ENCODE data around the gene ZBTB16.

Gene ZBTB16

GRCh38 chr11:114282488-114282887 lies 223.0 kb downstream of the ZBTB16 start:
- DNase-seq (ENCODE audit: low read depth in 3 of 3) = no peak

DNA sequence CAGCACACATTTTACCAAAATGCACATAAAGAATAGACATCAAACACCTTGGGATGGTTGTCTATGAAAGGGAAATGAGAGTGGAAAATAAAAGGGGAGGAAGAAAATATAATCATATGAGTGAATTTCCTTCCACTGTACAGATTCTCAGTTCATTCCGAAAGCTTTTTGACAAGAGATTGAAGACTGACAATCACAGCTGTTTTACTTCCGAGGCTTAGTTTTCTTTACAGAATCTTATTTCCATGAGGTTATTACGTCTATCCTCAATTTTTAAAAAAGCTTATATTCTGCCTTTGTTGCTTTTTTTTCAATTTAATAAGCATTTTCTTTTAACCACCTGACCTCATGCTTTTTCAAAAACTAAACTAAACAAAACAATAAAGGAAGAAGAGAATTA lies 223.9 kb downstream of the ZBTB16 start:
- no peak for DNase-seq (ENCODE audit: low read depth in 3 of 3)

GRCh38 chr11:114284021-114284420 lies 224.5 kb downstream of the ZBTB16 start:
- DNase-seq (ENCODE audit: low read depth in 3 of 3) = no peak

DNA sequence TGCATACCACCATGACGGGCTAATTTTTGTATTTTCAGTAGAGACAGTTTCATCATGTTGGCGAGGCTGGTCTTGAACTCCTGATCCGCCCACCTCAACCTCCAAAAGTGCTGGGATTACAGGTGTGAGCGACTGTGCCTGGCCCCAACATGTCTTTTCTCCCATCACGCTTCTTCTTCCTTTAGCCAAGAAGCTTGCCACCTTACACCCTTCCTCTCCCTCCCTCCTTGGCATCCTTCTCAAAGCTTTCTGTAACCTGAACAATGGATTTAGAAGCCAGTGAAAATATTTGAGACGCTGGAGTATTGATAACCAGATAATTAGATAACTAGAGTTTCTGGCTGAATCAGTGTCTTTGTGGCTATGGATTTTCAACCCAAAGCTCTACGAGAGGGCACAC lies 225.4 kb downstream of the ZBTB16 start:
- no peak for DNase-seq (ENCODE audit: low read depth in 3 of 3)

GRCh38 chr11:114285599-114285998 lies 226.1 kb downstream of the ZBTB16 start:
- no peak for DNase-seq (ENCODE audit: low read depth in 3 of 3)

DNA sequence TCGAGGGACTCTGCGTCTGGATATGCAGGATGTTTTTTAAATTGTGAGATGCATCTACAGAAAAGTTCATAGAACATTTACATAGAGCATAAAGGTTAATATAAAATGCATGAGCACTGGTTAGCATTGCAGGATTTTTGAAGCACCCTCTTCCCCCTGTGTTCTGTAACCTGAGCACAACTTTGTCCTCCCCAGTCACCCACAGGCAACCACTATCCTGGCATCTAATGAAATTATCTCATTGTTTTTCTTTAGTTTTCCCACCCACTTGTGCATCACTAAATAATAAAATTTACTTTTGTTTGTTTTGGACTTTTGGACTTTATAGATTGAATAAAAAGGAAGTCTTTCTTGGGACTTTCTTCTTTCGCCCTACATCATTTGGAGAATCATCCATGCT lies 226.7 kb downstream of the ZBTB16 start:
- DNase-seq (ENCODE audit: low read depth in 3 of 3) = no peak

GRCh38 chr11:114287154-114287553 lies 227.6 kb downstream of the ZBTB16 start:
- no peak for DNase-seq (ENCODE audit: low read depth in 3 of 3)

DNA sequence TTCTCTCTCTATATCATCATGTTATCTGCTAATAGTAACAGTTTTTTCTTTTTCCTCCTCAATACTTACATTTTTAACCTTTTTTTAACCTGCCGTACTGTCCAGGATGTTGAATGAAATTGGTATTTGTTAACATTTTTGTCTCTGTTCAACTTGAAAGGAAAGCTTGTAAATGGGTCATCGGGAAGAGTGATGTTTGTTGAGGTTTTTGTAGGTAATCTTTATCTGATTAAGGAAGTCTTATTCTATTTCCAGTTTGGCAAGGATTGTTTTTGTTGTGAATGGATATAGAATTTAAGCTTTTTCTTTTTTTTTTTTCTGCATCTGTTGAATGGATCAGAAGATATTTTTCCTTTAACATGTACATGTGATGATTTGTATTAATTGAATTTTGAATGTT lies 228.6 kb downstream of the ZBTB16 start:
- DNase-seq (ENCODE audit: low read depth in 3 of 3) = no peak

DNA sequence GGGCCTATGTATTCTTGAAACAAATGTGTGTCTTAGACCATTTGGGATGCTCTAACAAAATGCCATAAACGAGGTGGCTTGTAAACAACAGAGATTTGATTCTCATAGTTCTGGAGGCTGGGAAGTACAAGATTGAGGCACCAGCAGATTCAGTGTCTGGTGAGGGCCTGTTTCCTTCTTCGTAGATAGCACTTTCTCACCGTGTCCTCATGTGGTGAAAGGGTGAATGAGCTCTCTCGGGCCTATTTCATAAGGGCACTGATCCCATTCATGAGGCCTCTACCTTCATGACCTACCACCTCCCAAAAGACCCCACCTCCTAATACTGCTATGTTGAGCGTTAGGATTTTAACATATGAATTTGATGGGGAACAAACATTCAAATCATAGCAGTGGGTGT lies 230.3 kb downstream of the ZBTB16 start:
- no peak for DNase-seq (ENCODE audit: low read depth in 3 of 3)

DNA sequence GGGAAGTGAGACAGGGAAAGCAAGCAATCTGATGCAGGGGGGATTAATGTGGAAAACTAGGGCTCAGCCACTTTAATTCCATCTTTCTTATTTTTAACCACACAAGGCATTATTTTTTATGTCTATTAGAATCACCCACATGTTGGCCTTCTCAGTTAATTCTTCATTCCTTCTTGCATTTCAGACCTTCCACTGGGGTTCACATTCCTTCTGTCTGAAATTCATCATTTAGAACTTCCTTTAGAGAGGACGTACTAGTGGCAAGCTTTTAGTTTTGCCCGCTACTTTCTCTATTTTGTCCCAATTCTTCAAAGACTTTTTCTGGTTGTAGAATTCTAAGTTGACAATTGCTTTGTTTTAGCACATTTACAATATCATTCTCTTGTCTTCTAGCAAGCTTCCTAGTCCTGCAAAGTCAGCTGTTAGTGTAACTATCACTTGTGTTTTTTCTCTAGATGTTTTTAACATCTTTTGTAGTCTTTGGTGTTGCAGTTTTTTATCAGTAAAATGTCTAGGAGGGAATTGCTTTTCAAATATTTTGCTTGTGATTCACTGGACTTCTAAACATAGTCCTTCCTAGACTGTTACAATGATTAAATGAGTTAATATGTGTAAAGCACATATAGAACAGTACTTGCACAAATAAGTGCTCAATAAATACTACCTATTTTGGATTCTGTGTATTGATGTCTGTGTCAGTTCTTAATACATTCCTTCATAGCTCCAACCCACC lies 231.2 kb downstream of the ZBTB16 start:
- no peak for DNase-seq (ENCODE audit: low read depth in 3 of 3)

GRCh38 chr11:114291381-114291780 lies 231.9 kb downstream of the ZBTB16 start:
- no peak for DNase-seq (ENCODE audit: low read depth in 3 of 3)

DNA sequence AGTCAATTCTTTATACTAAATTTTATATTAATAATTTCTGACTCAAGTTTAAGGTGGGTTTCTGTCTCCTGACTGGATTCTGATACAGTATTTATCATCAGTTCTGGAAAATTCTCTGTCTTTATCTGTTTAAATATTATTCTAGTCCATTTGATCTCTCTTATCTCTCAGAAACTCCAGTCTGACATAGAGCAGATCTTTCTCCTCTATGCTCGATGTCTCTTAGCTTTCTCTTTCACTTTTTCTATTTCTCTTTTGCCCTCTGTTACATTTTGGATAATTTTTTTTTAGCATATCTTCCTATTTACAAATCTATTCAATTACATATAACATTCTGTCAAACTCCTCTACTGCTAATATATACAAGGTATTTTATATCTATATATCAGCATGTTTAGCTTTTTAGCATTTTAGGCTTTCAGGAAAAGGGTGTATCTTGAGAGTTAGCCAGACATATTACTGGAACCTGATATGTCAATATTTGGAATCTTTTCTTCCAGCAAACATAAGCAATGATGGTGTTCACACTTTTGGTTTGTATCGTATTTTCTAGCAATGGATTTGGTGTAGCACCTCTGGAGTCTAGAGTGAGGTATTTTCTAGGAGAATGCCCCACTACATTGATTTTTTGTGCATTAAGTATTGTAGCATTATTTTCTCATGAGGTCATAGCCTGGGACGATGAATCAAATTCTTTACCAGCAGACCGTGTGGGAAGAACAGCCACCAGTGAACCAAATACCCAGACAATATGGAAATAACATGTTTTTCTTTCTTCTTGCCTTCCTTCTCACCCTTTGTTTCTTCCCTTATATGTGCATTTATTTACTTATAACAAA lies 232.6 kb downstream of the ZBTB16 start:
- no peak for DNase-seq (ENCODE audit: low read depth in 3 of 3)

GRCh38 chr11:114293201-114293711 lies 233.7 kb downstream of the ZBTB16 start:
- no peak for DNase-seq (ENCODE audit: low read depth in 3 of 3)

DNA sequence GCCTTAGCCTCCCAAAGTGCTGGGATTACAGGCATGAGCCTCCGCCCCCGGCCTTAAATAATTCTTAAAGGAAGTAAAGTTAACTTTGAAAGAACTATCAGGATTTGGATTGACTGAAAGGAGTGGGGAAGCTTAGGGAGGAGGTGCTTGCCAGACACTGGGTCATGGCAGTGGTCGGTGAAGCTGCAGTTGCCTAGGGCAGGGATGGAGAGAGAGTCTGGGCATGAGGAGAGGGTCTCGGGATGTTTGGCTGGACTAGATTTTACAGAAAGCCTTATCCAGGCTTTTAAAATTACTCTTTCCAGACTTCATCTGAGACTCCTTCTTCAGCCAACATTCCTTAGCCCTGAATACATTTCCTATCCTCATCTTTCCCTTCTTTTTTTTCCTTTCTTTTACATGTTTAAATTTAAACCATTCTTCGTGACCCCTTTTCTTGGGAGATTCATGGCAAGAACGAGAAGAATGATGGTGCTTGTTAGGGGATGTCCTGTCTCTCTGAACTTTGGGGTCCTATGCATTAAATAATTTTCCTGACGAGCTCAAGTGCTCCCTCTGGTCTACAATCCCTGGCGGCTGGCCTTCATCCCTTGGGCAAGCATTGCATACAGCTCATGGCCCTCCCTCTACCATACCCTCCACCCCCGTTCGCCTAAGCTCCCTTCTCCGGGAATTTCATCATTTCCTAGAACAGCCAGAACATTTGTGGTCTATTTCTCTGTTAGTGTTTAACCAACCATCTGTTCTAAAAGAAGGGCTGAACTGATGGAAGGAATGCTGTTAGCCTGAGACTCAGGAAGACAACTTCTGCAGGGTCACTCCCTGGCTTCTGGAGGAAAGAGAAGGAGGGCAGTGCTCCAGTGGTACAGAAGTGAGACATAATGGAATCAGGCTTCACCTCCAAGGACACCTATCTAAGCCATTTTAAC lies 236.4 kb downstream of the ZBTB16 start, which contains the start of gene NNMT:
NNMT (plus strand) TSS at position 724 of the 929 bp plus-strand sequence; CDS start at position 882, 158 bp downstream.
- DNase-seq (ENCODE audit: low read depth in 3 of 3) = no peak

- no peak for DNase-seq (ENCODE audit: low read depth in 3 of 3)
These were observed 237.3 kb downstream of the ZBTB16 start for GRCh38 chr11:114296605-114297372.

DNA sequence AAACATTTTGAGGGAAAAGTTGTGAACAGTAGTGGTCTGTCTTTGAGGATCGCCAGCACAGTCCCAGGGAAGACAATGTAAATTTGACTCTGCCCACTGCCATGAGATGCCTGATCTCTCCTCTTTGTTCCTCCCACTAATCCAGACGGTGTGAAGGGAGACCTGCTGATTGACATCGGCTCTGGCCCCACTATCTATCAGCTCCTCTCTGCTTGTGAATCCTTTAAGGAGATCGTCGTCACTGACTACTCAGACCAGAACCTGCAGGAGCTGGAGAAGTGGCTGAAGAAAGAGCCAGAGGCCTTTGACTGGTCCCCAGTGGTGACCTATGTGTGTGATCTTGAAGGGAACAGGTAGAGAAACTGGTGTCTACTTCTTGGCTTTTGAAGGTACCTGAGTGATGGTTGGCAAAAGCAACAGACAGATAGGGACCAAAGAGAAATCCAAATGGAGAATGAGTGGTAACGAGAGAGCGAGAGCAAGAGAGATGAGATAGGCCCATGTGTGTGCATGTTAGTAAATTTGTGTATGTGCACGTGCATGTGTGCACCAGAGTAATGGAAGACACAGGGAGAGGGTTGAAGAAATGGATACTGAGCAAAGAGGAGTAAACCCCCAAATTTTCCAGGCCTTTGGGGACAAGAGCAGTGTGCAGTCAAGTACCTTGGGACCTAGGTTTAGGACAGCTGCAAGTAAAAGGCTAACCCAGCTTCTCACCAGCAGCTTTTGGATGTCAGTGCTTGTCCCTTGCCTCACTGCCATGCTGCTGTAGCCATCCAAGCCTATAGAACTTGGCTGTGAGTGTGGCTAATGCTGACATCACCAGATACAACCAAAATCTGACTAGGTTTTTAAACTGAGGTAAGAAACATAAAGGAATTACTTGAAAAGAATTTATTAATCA lies 238.5 kb downstream of the ZBTB16 start:
- no peak for DNase-seq (ENCODE audit: low read depth in 3 of 3)

GRCh38 chr11:114298710-114299109 lies 239.2 kb downstream of the ZBTB16 start:
- DNase-seq (ENCODE audit: low read depth in 3 of 3) = no peak
